HepG2 (cell line): ENCODE results near the gene KDM7A. TPM values are rescaled to one million over a fixed set of nuclear protein-coding genes. Genes with fewer than 3 reads are reported as not detected.

Experiments
- ATAC-seq: fragments of 200-7000 bp; cut with Tn5 transposase; 3 replicates; pipeline ENCODE4 v1.9.1; 2020; ENCODE audit warnings: mild to moderate bottlenecking, moderate library complexity
- BruUV-seq: library from RNA; stranded (reverse); fragments of 400-500 nt; replicated peaks from 2 replicates; lab custom pipeline; 2021; lab: Mats Ljungman, UMichigan
- CTCF ChIA-PET: fragments of 300-600 bp; formaldehyde crosslinking; extraction: SDS; loops from one replicate; lab custom pipeline; 2021; ENCODE audit warnings: low total read pairs, inconsistent platforms, low intra/inter-chr PET ratio; lab: Yijun Ruan, JAX
- POLR2A ChIA-PET: fragments of 350-600 bp; sonication (Branson Sonifier 250); formaldehyde crosslinking; loops from one replicate; lab custom pipeline; 2020; ENCODE audit warnings: antibody characterized with exemption, inconsistent platforms; lab: Yijun Ruan, JAX
- DNase-seq: peaks from one replicate; pipeline ENCODE4 v3.0.0-alpha.2; 2015; ENCODE audit warnings: low spot score
- FAIRE-seq: peaks from 3 replicates; lab custom pipeline; 2011; peaks lifted over from hg19 to GRCh38; lab: Jason Lieb, UNC
- H2AFZ ChIP-seq: one replicate; pipeline ENCODE4 v1.6.1; 2011; ENCODE audit warnings: low read length, inconsistent platforms
- H3K27ac ChIP-seq: fragments of 300-600 bp; 3 replicates; pipeline ENCODE4 v1.8.0; 2011; ENCODE audit warnings: mixed run types, mild to moderate bottlenecking, mixed read lengths, low read length, inconsistent platforms; ENCODE audit not compliant: insufficient read depth; ENCODE audit errors: extremely low read length
- H3K27me3 ChIP-seq, 2 experiments: fragments of 200-600 bp in 1 of 2; 2 replicates in 1 of 2; 3 replicates in 1 of 2; pipeline versions ENCODE4 v1.6.0 to v1.8.0; 2011; ENCODE audit warnings: low read length in 2 of 2, mild to moderate bottlenecking in 2 of 2, moderate library complexity in 2 of 2, inconsistent platforms in 1 of 2; ENCODE audit not compliant: insufficient read depth in 2 of 2, control insufficient read depth in 1 of 2
- H3K36me3 ChIP-seq, 2 experiments: fragments of 200-600 bp in 1 of 2; replicated peaks in 1 of 2; 2 replicates in 1 of 2; 3 replicates in 1 of 2; pipeline versions ENCODE4 v1.5.1 to v1.8.0; 2011; ENCODE audit warnings: low read length in 2 of 2, inconsistent platforms in 1 of 2; ENCODE audit not compliant: insufficient read depth in 2 of 2, control insufficient read depth in 1 of 2
- H3K4me1 ChIP-seq: 2 replicates; pipeline ENCODE4 v1.5.1; 2012; ENCODE audit warnings: low read length, inconsistent platforms; ENCODE audit not compliant: insufficient read depth
- H3K4me2 ChIP-seq: 2 replicates; pipeline ENCODE4 v1.6.0; 2011; ENCODE audit warnings: low read depth, low read length, inconsistent platforms
- H3K4me3 ChIP-seq, 3 experiments: fragments of 200-600 bp in 1 of 3; sonication (generic), shearing (Covaris generic) in 1 of 3; replicated peaks in 1 of 3; 2 replicates each; pipeline ENCODE4 v1.5.1; 2011 to 2016; ENCODE audit warnings: low read length in 3 of 3, inconsistent platforms in 2 of 3, low read depth in 2 of 3, mild to moderate bottlenecking in 2 of 3, control low read depth in 1 of 3, mixed read lengths in 1 of 3; ENCODE audit not compliant: insufficient read depth in 1 of 3
- H3K79me2 ChIP-seq: one replicate; pipeline ENCODE4 v1.6.1; 2011; ENCODE audit warnings: low read length, inconsistent platforms; ENCODE audit not compliant: insufficient read depth
- H3K9ac ChIP-seq: 2 replicates; pipeline ENCODE4 v1.6.0; 2011; ENCODE audit warnings: mild to moderate bottlenecking, low read depth, low read length, inconsistent platforms; ENCODE audit not compliant: insufficient read depth
- H3K9me3 ChIP-seq: 2 replicates; pipeline ENCODE4 v1.5.1; 2012; ENCODE audit warnings: mild to moderate bottlenecking, low read length
- H4K20me1 ChIP-seq: 2 replicates; pipeline ENCODE4 v1.6.0; 2011; ENCODE audit warnings: inconsistent platforms, mild to moderate bottlenecking, low read length, moderate library complexity; ENCODE audit not compliant: insufficient read depth
- MAZ ChIP-seq, 2 experiments: sonication (generic) in 1 of 2; formaldehyde crosslinking in 1 of 2; IDR thresholded peaks; 2 replicates each; pipeline versions ENCODE4 v1.5.0 to v1.6.1; 2012 to 2020; ENCODE audit warnings: low read depth in 2 of 2, mild to moderate bottlenecking in 2 of 2, borderline replicate concordance in 1 of 2, improper control_type of control experiment in 1 of 2, low read length in 1 of 2, missing genetic modification reagents in 1 of 2, moderate library complexity in 1 of 2
- SP2 ChIP-seq: sonication (generic); formaldehyde crosslinking; IDR thresholded peaks from 2 replicates; pipeline ENCODE4 v1.5.1; 2020; ENCODE audit warnings: mild to moderate bottlenecking, missing genetic modification reagents
- SP5 ChIP-seq: IDR thresholded peaks from 2 replicates; pipeline ENCODE4 v1.6.1; 2016; ENCODE audit warnings: low read depth, borderline replicate concordance
- XRCC5 ChIP-seq: fragments of 200-400 bp; formaldehyde crosslinking; optimal IDR thresholded peaks from 2 replicates; pipeline ENCODE3; 2017; ENCODE audit warnings: mild to moderate bottlenecking, low read length
- ZBTB40 ChIP-seq, 2 experiments: fragments of 450-650 bp in 1 of 2; sonication (generic) in 1 of 2; formaldehyde crosslinking in 1 of 2; IDR thresholded peaks; 2 replicates each; pipeline versions ENCODE4 v1.6.1 to v1.8.0; 2016 to 2022; ENCODE audit warnings: antibody characterized with exemption in 1 of 2, mild to moderate bottlenecking in 1 of 2, missing genetic modification reagents in 1 of 2
- ZNF784 ChIP-seq: sonication (generic); formaldehyde crosslinking; IDR thresholded peaks from 2 replicates; pipeline ENCODE4 v1.5.1; 2020; ENCODE audit warnings: missing genetic modification reagents, mild to moderate bottlenecking, borderline replicate concordance
- WGBS: methylation state at CpG from one replicate; pipeline ENCODE4 v1.1.6; 2017; ENCODE audit warnings: low lambda C conversion rate; 5-methylcytosine and 5-hydroxymethylcytosine counted together
- in situ Hi-C: cut with HindIII; loops from 2 replicates; pipeline ENCODE4 v1.10.0; 2017; ENCODE audit warnings: low pct_unique_long_range_greater_than_20kb; ENCODE audit not compliant: extremely low pct_ligation_motif_present
- intact Hi-C: fragments of 100-400 bp; cut with micrococcal nuclease; formaldehyde crosslinking; loops from one replicate; pipeline ENCODE4 v1.10.0; 2022; ENCODE audit not compliant: unreplicated experiment
- polyA plus RNA-seq, 8 experiments: library from polyadenylated mRNA; depleted of rRNA in 3 of 8; stranded (reverse) in 7 of 8; unstranded in 1 of 8; fragments of >200 nt; fragmentation: Illumina TruSeq in 4 of 8; extraction: Trizol in 4 of 8; gene quantifications; 2 replicates each; pipeline versions ENCODE4 v1.2.1 to v1.2.3, GENCODE V29; 2011 to 2016; ENCODE audit warnings: low read depth in 4 of 8, missing spikeins in 1 of 8, mixed read lengths in 1 of 8; ENCODE audit not compliant: insufficient read depth in 1 of 8
- total RNA-seq, 5 experiments: library from RNA; depleted of rRNA; stranded (reverse); fragments of >200 nt; fragmentation: Illumina TruSeq; extraction: Trizol; gene quantifications; 2 replicates each; pipeline ENCODE4 v1.2.3, GENCODE V29; 2016; ENCODE audit warnings: low read depth in 1 of 5

The KDM7A gene
- total and polyA plus RNA-seq, 2 of the 13 experiments (the other 11 are each of a cell fraction or from before 2014, with no cell fraction given), result 10.8 to 16.8 TPM

GRCh38 chr7:140078392-140078791 lies 98.4 kb downstream of the KDM7A start:
- FAIRE-seq (no peak), DNase-seq (no peak), ATAC-seq (no peak)
- H3K9ac ChIP-seq, result no peak overlapping the region
- no peaks in the 10 kb centered on the region; the same call in 1 of the 2 replicates for H4K20me1 ChIP-seq
- in situ Hi-C loops, result loop anchor here (25.0 kb wide), 1 partner anchor 259 kb away; no protein-coding TSS in a partner anchor
- H3K36me3 ChIP-seq, result no peaks in the 10 kb centered on the region
- H3K4me2 ChIP-seq, result no peak overlapping the region
- H3K4me3 ChIP-seq, result no peak overlapping the region
- peaks cover 45% of the 10 kb centered on the region for H3K4me1 ChIP-seq
- CTCF ChIA-PET, result interaction anchor here (1.3 kb wide), 2 partner anchors 248 to 265 kb away, joined by 3 to 9 read pairs; no protein-coding TSS in a partner anchor
- POLR2A ChIA-PET, result no interaction called here
- no peaks in the 10 kb centered on the region for H3K9me3 ChIP-seq
- intact Hi-C loops, result loop anchor here (2.0 to 5.0 kb wide), 2 partner anchors 71 to 264 kb away; no protein-coding TSS in a partner anchor
- no peak overlapping the region for H2AFZ ChIP-seq
- H3K27ac ChIP-seq, result no peak overlapping the region
- no peaks in the 10 kb centered on the region for H3K79me2 ChIP-seq
- peaks cover 0 to 7% of the 10 kb centered on the region in 2 experiments; a peak in 1 of 5 replicates for H3K27me3 ChIP-seq
- no TSS peak for BruUV-seq
- 73% methylated on average over 13 of the region's 13 CpGs for WGBS
- TF ChIP-seq XRCC5 (no peak), MAZ (IDR thresholded peaks at IDR 0.05; ENCODE audit: borderline replicate concordance, low read depth, low read length) (no peak), MAZ (CRISPR knock-in tag; IDR thresholded peaks at IDR 0.05; ENCODE audit: low read depth) (0 out of 2 replicates have a peak, but pooled peaks have one; percentile 7), ZNF784 (no peak), SP2 (CRISPR knock-in tag) (no peak)

- in situ Hi-C loops, result loop anchor here (25.0 kb wide), 1 partner anchor 263 kb away; no protein-coding TSS in a partner anchor
- WGBS, result 33% methylated on average over 6 of the region's 6 CpGs
- no peak for TF ChIP-seq ZBTB40 (IDR thresholded peaks at IDR 0.05)
- no peak for TF ChIP-seq ZBTB40 (CRISPR knock-in tag; IDR thresholded peaks at IDR 0.05)
- no peak for TF ChIP-seq SP5 (CRISPR knock-in tag)
Observed at GRCh38 chr7:140074780-140075179, 102.0 kb downstream of the KDM7A start.

More at GRCh38 chr7:140074780-140075179, 102.0 kb downstream of the KDM7A start:
- H2AFZ ChIP-seq, result no peak overlapping the region
- H3K27me3 ChIP-seq, result peaks cover 0 to 8% of the 10 kb centered on the region in 2 experiments; a peak in 2 of 5 replicates
- H3K36me3 ChIP-seq, result no peaks in the 10 kb centered on the region
- no peak overlapping the region for H3K27ac ChIP-seq
- no peaks in the 10 kb centered on the region for H3K79me2 ChIP-seq
- no peaks in the 10 kb centered on the region; the same call in 1 of the 2 replicates for H4K20me1 ChIP-seq
- FAIRE-seq, result no peak
- no peak overlapping the region for H3K9ac ChIP-seq
- POLR2A ChIA-PET, result no interaction called here
- no peak overlapping the region for H3K4me3 ChIP-seq
- peaks cover 39% of the 10 kb centered on the region for H3K4me1 ChIP-seq
- CTCF ChIA-PET, result no interaction called here
- no peaks in the 10 kb centered on the region for H3K9me3 ChIP-seq
- BruUV-seq, result no TSS peak
- no peak for DNase-seq
- no peak for ATAC-seq
- intact Hi-C loops, result loop anchor here (5.0 kb wide), 1 partner anchor 67 kb away; no protein-coding TSS in a partner anchor
- peak overlapping the region; percentile 26; the same call in 1 of the 2 replicates for H3K4me2 ChIP-seq
